Fibroblast of skin of abdomen (primary cell): ENCODE data around the gene ANKRD44.

Source experiments
- DNase-seq: peaks from one replicate; pipeline ENCODE4 v3.0.0-alpha.2; 2013

Gene ANKRD44

GRCh38 chr2:197286805-197287595, 23.6 kb downstream of the ANKRD44 start:
- peak; percentile 91 for DNase-seq

GRCh38 chr2:197285361-197285760, 25.2 kb downstream of the ANKRD44 start:
- no peak for DNase-seq

- DNase-seq, result no peak
Measured at GRCh38 chr2:197284956-197285355, 25.6 kb downstream of the ANKRD44 start.

- no peak for DNase-seq
Measured at GRCh38 chr2:197281421-197281820, 29.2 kb downstream of the ANKRD44 start.

- DNase-seq, result peak; percentile 81
Measured at GRCh38 chr2:197280015-197280702, 30.4 kb downstream of the ANKRD44 start.

- peak; percentile 40 for DNase-seq
Measured at GRCh38 chr2:197278799-197279763, 31.5 kb downstream of the ANKRD44 start.

GRCh38 chr2:197277794-197278193, 32.8 kb downstream of the ANKRD44 start:
- DNase-seq, result no peak

GRCh38 chr2:197276156-197276555, 34.4 kb downstream of the ANKRD44 start:
- no peak for DNase-seq

GRCh38 chr2:197274937-197275336, 35.6 kb downstream of the ANKRD44 start:
- DNase-seq, result no peak

- no peak for DNase-seq
Measured at GRCh38 chr2:197274349-197274748, 36.2 kb downstream of the ANKRD44 start.

- no peak for DNase-seq
Measured at GRCh38 chr2:197273485-197273884, 37.1 kb downstream of the ANKRD44 start.

GRCh38 chr2:197270601-197271000, 40.0 kb downstream of the ANKRD44 start:
- DNase-seq, result no peak

- no peak for DNase-seq
Measured at GRCh38 chr2:197269815-197270214, 40.8 kb downstream of the ANKRD44 start.

- peak; percentile 69 for DNase-seq
Measured at GRCh38 chr2:197268786-197269584, 41.6 kb downstream of the ANKRD44 start.

- no peak for DNase-seq
Measured at GRCh38 chr2:197266477-197266876, 44.1 kb downstream of the ANKRD44 start.

GRCh38 chr2:197265924-197266323, 44.7 kb downstream of the ANKRD44 start:
- DNase-seq, result no peak

- no peak for DNase-seq
Measured at GRCh38 chr2:197265036-197265435, 45.5 kb downstream of the ANKRD44 start.

GRCh38 chr2:197264332-197264731, 46.2 kb downstream of the ANKRD44 start:
- no peak for DNase-seq

GRCh38 chr2:197263077-197263476, 47.5 kb downstream of the ANKRD44 start:
- DNase-seq, result no peak

GRCh38 chr2:197261808-197262226, 48.8 kb downstream of the ANKRD44 start:
- DNase-seq, result no peak

- DNase-seq, result no peak
Measured at GRCh38 chr2:197259470-197259999, 51.0 kb downstream of the ANKRD44 start.

- DNase-seq, result peak; percentile 36
Measured at GRCh38 chr2:197258580-197258979, 52.0 kb downstream of the ANKRD44 start.
